HepG2 (cell line): ENCODE measurements around the gene GNG12. TPM values are rescaled to one million over a fixed set of nuclear protein-coding genes. Genes with fewer than 3 reads are reported as not detected.
A peak's percentile ranks its signal among the peaks of the same experiment; 100 is the strongest.

Source experiments
- ARNT ChIP-seq: fragments of 450-650 bp; IDR thresholded peaks from 2 replicates; pipeline ENCODE4 v1.6.1; 2017
- ATRX ChIP-seq: sonication (generic); formaldehyde crosslinking; IDR thresholded peaks from 2 replicates; pipeline ENCODE4 v1.4.0; 2020; ENCODE audit warnings: missing genetic modification reagents, borderline replicate concordance
- HHEX ChIP-seq: IDR thresholded peaks from 2 replicates; pipeline ENCODE4 v1.6.1; 2016; ENCODE audit warnings: control low read depth
- IKZF1 ChIP-seq: fragments of 450-650 bp; IDR thresholded peaks from 2 replicates; pipeline ENCODE4 v1.7.1; 2016
- SMYD3 ChIP-seq: sonication (generic); formaldehyde crosslinking; IDR thresholded peaks from 2 replicates; pipeline ENCODE4 v1.8.1; 2023; ENCODE audit warnings: mild to moderate bottlenecking, missing genetic modification reagents
- ZNF274 ChIP-seq: sonication (generic); formaldehyde crosslinking; IDR thresholded peaks from 2 replicates; pipeline ENCODE4 v1.5.1; 2020; ENCODE audit warnings: mild to moderate bottlenecking, missing genetic modification reagents
- ZNF296 ChIP-seq: sonication (generic); formaldehyde crosslinking; conservative IDR thresholded peaks from 2 replicates; pipeline ENCODE4 v1.5.0; 2020; ENCODE audit warnings: mild to moderate bottlenecking, missing genetic modification reagents
- ZSCAN21 ChIP-seq: sonication (generic); formaldehyde crosslinking; IDR thresholded peaks from 2 replicates; pipeline ENCODE4 v1.8.0; 2022; ENCODE audit warnings: mild to moderate bottlenecking, missing genetic modification reagents, moderate library complexity, borderline replicate concordance
- polyA plus RNA-seq, 8 experiments: library from polyadenylated mRNA; depleted of rRNA in 3 of 8; stranded (reverse) in 7 of 8; unstranded in 1 of 8; fragments of >200 nt; fragmentation: Illumina TruSeq in 4 of 8; extraction: Trizol in 4 of 8; gene quantifications; 2 replicates each; pipeline versions ENCODE4 v1.2.1 to v1.2.3, GENCODE V29; 2011 to 2016; ENCODE audit warnings: low read depth in 4 of 8, missing spikeins in 1 of 8, mixed read lengths in 1 of 8; ENCODE audit not compliant: insufficient read depth in 1 of 8
- total RNA-seq, 5 experiments: library from RNA; depleted of rRNA; stranded (reverse); fragments of >200 nt; fragmentation: Illumina TruSeq; extraction: Trizol; gene quantifications; 2 replicates each; pipeline ENCODE4 v1.2.3, GENCODE V29; 2016; ENCODE audit warnings: low read depth in 1 of 5
- TF ChIP-seq, protein P1 (sequence below), 2 experiments: fragments of 450-650 bp in 1 of 2; sonication (generic) in 1 of 2; formaldehyde crosslinking in 1 of 2; IDR thresholded peaks; 2 replicates each; pipeline versions ENCODE4 v1.6.1 to v1.8.0; 2016 to 2022; ENCODE audit warnings: antibody characterized with exemption in 1 of 2, mild to moderate bottlenecking in 1 of 2, missing genetic modification reagents in 1 of 2
- TF ChIP-seq, protein P2 (sequence below): sonication (generic); formaldehyde crosslinking; IDR thresholded peaks from 2 replicates; pipeline ENCODE4 v1.5.1; 2020; ENCODE audit warnings: mild to moderate bottlenecking, moderate library complexity, missing genetic modification reagents
- TF ChIP-seq, protein P3 (sequence below): sonication (generic); formaldehyde crosslinking; IDR thresholded peaks from 2 replicates; pipeline ENCODE4 v1.4.0; 2020; ENCODE audit warnings: missing genetic modification reagents
- TF ChIP-seq, protein P4 (sequence below): sonication (generic); formaldehyde crosslinking; IDR thresholded peaks from 2 replicates; pipeline ENCODE4 v1.4.0; 2020; ENCODE audit warnings: missing genetic modification reagents
- TF ChIP-seq, protein P5 (sequence below), 2 experiments: fragments of 450-650 bp in 1 of 2; sonication (generic) in 1 of 2; formaldehyde crosslinking; IDR thresholded peaks; 2 replicates each; pipeline versions ENCODE4 v1.5.0 to v1.8.0; 2020 to 2022; ENCODE audit warnings: mild to moderate bottlenecking in 1 of 2, missing genetic modification reagents in 1 of 2

Gene GNG12
- total and polyA plus RNA-seq, 2 of the 13 experiments (the other 11 are each of a cell fraction or from before 2014, with no cell fraction given) = 0.11 TPM

DNA sequence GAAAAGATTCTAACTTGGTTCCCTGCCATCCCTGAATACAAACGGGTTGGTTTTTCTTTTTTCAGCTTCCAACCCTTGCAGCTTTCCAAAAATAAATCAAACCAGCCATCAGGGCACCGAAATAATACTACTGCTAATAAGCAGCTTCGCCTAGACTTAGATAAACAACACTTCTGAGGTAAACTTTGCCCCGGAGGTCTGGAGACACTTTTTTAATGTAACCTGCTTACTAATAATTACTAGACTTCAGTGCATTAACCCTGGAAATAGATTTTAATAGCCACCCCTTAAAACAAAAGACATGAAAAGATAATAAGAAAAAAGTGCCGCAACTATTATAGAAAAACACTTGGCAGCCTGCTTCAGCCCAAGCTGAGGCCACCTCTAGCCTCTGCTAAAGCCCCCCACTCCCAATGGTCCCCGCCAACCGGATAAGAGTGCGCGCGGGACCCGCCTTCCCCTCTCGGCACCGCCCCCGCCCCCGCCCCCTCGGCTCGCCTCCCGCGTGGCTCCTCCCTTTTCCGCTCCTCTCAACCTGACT lies 148.7 kb downstream of the GNG12 start (continued):
- TF ChIP-seq, protein P1, sequence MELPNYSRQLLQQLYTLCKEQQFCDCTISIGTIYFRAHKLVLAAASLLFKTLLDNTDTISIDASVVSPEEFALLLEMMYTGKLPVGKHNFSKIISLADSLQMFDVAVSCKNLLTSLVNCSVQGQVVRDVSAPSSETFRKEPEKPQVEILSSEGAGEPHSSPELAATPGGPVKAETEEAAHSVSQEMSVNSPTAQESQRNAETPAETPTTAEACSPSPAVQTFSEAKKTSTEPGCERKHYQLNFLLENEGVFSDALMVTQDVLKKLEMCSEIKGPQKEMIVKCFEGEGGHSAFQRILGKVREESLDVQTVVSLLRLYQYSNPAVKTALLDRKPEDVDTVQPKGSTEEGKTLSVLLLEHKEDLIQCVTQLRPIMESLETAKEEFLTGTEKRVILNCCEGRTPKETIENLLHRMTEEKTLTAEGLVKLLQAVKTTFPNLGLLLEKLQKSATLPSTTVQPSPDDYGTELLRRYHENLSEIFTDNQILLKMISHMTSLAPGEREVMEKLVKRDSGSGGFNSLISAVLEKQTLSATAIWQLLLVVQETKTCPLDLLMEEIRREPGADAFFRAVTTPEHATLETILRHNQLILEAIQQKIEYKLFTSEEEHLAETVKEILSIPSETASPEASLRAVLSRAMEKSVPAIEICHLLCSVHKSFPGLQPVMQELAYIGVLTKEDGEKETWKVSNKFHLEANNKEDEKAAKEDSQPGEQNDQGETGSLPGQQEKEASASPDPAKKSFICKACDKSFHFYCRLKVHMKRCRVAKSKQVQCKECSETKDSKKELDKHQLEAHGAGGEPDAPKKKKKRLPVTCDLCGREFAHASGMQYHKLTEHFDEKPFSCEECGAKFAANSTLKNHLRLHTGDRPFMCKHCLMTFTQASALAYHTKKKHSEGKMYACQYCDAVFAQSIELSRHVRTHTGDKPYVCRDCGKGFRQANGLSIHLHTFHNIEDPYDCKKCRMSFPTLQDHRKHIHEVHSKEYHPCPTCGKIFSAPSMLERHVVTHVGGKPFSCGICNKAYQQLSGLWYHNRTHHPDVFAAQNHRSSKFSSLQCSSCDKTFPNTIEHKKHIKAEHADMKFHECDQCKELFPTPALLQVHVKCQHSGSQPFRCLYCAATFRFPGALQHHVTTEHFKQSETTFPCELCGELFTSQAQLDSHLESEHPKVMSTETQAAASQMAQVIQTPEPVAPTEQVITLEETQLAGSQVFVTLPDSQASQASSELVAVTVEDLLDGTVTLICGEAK (IDR thresholded peaks at IDR 0.05) = no peak
- TF ChIP-seq, protein P1 (CRISPR knock-in tag; IDR thresholded peaks at IDR 0.05) = no peak
- TF ChIP-seq SMYD3 = no peak
- no peak for TF ChIP-seq ATRX (CRISPR knock-in tag)
- TF ChIP-seq, protein P2, sequence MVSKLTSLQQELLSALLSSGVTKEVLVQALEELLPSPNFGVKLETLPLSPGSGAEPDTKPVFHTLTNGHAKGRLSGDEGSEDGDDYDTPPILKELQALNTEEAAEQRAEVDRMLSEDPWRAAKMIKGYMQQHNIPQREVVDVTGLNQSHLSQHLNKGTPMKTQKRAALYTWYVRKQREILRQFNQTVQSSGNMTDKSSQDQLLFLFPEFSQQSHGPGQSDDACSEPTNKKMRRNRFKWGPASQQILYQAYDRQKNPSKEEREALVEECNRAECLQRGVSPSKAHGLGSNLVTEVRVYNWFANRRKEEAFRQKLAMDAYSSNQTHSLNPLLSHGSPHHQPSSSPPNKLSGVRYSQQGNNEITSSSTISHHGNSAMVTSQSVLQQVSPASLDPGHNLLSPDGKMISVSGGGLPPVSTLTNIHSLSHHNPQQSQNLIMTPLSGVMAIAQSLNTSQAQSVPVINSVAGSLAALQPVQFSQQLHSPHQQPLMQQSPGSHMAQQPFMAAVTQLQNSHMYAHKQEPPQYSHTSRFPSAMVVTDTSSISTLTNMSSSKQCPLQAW (CRISPR knock-in tag) = no peak
- TF ChIP-seq IKZF1 = no peak
- TF ChIP-seq HHEX = no peak
- TF ChIP-seq, protein P3, sequence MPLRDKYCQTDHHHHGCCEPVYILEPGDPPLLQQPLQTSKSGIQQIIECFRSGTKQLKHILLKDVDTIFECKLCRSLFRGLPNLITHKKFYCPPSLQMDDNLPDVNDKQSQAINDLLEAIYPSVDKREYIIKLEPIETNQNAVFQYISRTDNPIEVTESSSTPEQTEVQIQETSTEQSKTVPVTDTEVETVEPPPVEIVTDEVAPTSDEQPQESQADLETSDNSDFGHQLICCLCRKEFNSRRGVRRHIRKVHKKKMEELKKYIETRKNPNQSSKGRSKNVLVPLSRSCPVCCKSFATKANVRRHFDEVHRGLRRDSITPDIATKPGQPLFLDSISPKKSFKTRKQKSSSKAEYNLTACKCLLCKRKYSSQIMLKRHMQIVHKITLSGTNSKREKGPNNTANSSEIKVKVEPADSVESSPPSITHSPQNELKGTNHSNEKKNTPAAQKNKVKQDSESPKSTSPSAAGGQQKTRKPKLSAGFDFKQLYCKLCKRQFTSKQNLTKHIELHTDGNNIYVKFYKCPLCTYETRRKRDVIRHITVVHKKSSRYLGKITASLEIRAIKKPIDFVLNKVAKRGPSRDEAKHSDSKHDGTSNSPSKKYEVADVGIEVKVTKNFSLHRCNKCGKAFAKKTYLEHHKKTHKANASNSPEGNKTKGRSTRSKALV = 0 out of 2 replicates have a peak, but pooled peaks have one; percentile 5
- TF ChIP-seq ZNF274 (CRISPR knock-in tag) = no peak
- TF ChIP-seq, protein P4, sequence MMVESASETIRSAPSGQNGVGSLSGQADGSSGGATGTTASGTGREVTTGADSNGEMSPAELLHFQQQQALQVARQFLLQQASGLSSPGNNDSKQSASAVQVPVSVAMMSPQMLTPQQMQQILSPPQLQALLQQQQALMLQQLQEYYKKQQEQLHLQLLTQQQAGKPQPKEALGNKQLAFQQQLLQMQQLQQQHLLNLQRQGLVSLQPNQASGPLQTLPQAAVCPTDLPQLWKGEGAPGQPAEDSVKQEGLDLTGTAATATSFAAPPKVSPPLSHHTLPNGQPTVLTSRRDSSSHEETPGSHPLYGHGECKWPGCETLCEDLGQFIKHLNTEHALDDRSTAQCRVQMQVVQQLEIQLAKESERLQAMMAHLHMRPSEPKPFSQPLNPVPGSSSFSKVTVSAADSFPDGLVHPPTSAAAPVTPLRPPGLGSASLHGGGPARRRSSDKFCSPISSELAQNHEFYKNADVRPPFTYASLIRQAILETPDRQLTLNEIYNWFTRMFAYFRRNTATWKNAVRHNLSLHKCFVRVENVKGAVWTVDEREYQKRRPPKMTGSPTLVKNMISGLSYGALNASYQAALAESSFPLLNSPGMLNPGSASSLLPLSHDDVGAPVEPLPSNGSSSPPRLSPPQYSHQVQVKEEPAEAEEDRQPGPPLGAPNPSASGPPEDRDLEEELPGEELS (CRISPR knock-in tag) = no peak
- TF ChIP-seq, protein P5, sequence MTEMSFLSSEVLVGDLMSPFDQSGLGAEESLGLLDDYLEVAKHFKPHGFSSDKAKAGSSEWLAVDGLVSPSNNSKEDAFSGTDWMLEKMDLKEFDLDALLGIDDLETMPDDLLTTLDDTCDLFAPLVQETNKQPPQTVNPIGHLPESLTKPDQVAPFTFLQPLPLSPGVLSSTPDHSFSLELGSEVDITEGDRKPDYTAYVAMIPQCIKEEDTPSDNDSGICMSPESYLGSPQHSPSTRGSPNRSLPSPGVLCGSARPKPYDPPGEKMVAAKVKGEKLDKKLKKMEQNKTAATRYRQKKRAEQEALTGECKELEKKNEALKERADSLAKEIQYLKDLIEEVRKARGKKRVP (CRISPR knock-in tag; IDR thresholded peaks at IDR 0.05) = no peak
- TF ChIP-seq ARNT = no peak
- TF ChIP-seq ZNF296 (CRISPR knock-in tag) = no peak
- TF ChIP-seq ZSCAN21 (CRISPR knock-in tag) = no peak
